Activated CD4-positive, alpha-beta T cell treated with anti-CD3 and anti-CD28 coated beads, Interleukin-10, Interleukin-2, amounts not matched to agents 100 ng/mL and 50 ng/mL, durations not matched to agents 16 hours and 8 hours (primary cell): ENCODE results near the gene KIF11.

ENCODE experiments used
- DNase-seq: peaks from one replicate; pipeline ENCODE4 v3.0.0-alpha.2; 2020

KIF11 gene

DNA sequence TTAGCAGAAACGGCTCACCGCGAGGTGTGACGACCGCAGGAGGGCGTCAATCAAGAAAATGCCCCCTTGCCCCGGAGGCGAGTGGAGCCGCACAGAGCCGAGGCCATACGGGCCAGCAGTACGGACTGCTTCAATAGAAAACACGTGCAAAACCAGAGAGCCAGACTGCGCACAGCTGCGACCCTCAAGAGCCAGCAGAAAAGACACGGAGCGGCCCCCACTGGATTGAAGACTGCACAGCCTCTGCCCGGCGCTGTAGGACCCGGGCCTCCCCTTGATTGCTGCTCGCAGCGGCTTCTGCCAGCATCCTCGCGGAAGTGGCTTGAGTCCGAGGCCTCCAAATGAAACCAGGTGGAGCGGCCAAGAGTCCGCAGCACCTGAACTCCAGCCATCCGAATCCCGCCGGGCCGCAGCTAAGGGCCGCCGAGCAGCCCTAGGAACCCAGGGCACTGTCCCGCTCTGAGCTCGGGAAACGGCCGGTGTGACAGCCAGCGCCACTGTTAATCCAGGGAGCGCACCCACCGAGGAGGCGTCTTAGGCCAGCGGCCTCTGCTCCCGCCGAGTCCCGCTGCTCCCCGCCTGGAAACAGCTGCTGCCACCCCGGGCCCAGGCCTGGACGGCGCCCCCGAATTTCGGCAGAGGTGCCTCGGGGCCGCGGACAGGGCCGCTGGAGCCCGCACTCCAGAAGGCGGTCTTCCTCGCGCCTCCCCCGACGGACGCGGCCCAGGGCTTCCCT lies 96.2 kb downstream of the KIF11 start:
- no peak for DNase-seq

DNA sequence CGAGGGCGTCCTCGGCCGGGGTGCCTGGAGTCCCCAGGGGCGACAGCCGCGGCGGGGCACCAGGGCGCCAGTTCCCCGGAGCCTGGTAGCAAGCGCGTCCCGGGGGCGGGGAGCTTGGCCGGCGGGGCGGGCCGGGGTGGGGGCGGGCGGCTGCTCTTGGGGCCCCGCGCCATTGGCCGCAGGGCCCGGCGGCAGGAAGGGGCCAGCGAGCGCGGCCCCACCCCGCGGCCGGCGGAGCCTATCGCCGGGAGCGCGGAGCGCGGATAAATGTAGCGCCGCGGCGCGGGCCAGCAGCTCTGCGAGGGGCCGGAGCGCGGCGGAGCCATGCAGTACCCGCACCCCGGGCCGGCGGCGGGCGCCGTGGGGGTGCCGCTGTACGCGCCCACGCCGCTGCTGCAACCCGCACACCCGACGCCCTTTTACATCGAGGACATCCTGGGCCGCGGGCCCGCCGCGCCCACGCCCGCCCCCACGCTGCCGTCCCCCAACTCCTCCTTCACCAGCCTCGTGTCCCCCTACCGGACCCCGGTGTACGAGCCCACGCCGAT lies 96.8 kb downstream of the KIF11 start, which contains the start of gene HHEX:
Gene HHEX (plus strand): TSS at position 293 of the 548 bp plus-strand sequence. CDS start 32 bp downstream, at position 325.
- DNase-seq = peak; percentile 33

DNA sequence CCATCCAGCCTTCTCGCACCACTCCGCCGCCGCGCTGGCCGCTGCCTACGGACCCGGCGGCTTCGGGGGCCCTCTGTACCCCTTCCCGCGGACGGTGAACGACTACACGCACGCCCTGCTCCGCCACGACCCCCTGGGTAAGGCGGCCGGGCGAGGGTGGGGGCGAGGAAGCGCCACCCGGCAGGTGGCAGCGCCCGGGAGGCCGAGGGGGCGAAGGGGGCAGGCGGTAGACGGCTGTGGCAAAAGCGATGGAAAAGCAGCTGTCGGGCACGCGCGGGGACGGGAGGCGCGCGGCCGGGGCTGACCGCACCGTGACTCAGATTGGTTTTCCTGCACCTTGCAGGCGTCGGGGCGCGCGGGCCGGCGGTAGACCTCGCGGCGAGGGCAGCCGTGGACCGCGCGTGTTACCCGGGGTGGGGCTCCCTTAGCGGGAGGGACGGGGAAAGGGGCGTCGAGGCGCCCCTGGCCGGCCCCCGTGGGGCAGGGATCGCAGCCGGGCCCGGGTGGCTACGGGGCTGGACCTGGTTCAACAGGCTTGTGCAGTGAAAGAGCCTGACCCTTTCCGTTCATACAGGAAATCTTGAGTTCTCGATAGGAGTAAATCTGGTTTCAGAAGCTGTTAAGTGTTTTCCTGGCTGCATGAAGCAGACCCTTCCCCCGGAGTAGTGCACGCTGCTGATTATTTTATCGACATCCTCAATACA lies 97.4 kb downstream of the KIF11 start:
- peak; percentile 73 for DNase-seq

DNA sequence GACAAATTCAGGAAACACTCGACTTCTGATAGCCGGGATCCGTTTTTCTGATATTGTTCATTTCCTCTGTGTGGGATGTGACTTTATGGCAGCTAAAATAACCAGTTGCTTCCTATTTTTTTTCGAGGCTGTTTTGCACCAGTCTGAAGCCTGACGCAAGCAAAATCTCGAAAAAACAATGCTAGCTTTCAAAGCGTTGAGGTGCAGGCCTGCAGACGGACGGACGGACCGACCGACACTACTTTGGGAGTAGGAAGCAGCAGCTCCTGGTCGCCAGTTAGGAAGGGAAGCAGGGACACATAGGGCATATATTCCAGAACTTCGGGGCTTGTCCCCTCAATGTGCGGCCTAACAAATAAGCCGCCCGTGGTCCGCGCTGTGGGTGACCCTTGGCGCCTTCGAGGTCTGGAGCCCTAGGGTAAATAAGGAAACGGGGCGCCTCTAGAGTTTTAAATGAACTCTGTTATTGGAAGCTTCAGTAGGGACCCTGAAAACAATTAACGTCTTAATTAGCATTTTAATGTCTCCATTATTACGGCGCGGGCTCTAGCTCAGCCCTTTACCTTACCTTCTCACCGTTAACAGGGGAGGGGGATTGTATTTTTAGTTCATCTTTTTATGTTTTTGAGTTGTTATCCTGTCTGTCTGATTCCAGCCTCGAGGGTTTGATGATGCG lies 98.1 kb downstream of the KIF11 start:
- no peak for DNase-seq

DNA sequence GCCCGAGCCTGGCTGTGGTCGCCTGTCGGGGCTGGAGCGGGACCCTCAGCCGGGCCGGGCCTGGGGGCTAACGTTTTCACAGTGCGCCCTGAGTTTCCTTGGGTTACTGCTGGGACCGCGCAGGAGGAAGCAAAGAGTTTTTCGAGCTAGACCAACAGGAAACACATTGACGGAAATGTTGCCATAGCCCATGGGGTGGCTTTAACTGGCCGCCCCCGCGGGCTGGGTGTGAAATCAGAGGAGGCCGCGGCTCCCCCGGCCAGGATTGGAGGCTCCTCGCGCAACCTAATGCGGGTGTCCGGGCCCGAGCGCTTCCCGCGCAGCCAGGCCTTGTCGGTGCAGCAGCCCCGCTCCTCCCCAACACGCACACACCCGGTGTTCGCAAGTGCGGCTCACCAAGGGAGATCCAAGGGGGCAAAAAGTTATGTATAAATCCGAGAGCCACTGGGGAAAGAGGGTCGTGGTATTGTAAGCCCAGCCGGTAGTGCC lies 98.7 kb downstream of the KIF11 start:
- peak; percentile 23 for DNase-seq

DNA sequence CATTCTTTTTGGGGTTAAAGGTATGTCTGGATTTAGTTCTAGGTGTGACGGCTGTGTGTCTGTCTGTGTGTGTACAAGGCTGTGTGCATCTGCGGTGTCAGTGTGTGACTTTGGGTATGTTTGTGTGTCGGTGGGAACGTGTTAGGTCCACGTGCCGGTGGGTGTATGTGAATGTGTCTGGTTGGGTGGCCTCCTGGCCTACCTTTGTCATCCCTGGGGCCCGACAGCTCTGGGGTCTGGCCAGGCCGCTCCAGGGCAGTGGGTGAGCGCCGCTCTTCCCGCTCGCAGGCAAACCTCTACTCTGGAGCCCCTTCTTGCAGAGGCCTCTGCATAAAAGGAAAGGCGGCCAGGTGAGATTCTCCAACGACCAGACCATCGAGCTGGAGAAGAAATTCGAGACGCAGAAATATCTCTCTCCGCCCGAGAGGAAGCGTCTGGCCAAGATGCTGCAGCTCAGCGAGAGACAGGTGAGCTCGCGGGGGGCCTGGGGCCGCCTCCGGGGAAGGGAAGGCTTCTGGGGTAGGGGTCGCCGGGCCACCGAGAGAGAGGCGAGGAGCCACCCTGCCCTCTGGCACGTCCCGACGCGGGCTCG lies 99.2 kb downstream of the KIF11 start:
- no peak for DNase-seq

DNA sequence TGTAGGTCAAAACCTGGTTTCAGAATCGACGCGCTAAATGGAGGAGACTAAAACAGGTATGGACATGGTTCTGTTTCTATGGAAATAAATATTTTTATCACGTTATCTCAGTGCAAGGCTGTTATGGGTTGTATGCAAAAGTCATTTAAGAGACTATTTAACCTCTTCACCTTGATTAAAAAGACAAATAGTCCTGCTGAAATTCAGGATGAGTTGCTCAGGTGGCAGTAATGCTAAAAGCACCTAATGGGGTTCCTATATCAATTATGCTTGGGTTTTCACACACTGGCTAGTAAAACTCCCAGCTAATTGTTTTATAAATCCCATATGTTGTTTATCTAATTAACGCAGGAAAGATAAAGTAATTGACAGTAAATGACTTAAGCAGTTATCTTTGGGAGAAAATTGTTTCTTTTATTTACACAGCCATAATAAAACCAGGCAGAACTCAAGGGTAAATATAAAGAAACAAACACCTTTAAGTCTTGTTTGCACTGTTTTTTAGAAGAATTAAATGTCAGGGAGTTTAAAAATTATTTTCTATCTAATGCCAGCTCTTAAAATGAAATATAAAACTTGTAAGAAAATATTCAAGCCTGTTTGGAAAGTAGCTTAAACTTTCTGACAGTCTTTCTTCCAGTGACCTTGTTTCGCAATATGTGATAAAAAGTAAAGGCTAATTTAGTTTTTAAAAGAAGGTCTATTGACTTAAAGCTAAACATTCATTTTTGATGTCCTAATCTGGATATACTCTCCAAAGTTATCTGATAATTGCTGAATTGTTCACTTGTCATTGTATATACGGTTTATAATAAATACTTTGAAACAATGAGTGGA lies 100.0 kb downstream of the KIF11 start:
- no peak for DNase-seq

DNA sequence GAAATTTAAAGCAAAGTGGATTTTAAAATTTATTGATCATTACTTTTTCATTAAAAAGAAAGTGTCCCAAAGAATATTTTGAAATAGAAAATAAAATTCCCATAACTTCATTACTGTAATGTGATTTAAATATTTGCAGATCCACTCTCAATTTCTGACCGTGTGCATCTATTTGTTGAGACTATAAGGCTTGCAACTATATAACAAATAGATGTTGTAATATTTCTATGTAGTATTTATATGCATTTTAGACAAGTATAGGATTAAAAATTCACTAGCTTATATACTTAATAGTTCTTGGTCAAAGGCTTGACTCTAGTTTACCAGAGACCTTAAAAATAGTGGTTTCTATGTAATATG lies 100.6 kb downstream of the KIF11 start:
- no peak for DNase-seq

DNA sequence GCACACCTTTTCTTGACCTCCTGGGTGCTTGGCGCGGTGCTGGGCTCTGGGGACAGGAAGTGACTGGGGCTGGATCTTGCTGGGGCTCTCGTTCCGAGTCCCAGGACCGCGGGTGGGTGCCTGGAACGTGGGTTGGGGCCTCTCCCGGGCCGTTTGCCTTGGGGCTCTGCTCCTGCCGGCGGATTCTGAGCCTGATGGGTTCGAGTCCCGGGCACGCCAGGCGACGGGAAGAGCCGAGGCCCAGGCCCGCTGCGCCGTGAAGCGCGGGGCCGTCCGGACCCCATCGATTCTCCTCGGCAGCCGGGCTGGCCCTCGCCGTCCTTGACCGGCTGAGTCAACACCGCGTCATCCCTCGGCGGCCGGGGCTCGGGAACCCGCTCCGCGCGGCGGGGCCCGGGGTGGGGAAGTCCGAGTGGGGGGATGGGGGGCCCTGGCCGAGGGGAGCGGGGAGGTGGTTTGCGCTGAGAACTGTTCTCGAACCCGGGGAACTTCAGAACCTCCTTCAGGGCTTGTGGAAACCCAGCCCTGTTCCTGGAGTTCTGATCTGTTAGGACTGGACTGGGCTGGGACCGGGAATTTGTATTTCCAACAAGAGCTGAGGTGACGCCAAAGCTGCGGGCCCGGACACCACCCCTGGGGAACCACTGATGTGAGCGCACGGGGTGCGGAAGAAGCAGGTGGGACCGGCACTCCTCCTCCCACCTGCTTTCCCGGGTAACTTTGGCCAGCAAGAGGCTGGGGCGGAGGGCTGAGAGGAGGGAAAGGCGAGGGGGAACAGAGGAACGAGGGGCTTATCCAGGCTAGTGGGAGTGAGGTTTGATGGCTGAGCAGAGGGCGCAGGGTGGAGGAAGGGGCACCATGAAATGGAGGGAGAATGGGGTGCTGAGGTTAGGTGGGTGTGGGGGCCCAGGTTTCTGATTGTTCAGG lies 103.0 kb downstream of the KIF11 start:
- DNase-seq = no peak

DNA sequence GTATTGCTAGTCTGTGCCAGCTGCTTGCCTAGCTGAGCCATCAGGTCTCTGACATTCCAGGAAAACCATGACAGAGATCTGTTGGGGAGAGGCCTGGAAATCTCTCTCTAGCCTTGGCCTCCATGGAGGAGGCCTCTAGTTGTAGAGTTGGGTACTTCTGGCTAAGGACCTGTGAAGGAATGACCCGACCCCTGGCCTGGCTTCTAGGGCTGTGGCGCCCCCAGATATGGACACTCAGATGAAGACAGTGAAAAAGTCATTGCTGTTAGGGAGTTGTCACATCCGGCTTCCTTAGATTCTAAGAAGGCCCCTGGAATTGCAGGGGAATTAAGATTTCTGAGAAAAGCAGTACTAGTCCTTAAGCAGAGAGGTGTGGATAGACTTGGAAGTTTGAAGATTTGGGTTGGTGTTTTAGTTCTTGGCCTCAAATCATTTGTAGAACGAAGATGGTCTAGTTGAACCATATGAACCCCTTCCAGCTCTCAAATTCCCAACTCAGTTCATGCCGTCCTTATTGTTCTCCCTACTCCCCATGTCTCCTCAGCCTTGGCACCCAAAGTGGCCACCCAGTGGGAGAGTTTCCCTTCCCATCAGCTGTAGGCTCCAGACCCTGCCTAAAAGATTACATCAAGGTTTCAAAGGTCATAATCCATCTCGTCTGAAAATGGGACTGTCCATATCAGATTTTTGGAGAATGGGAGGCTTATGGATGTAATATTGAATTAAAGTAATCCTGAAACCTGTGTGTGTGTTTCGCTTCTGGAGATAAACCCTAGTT lies 103.9 kb downstream of the KIF11 start:
- DNase-seq = no peak

DNA sequence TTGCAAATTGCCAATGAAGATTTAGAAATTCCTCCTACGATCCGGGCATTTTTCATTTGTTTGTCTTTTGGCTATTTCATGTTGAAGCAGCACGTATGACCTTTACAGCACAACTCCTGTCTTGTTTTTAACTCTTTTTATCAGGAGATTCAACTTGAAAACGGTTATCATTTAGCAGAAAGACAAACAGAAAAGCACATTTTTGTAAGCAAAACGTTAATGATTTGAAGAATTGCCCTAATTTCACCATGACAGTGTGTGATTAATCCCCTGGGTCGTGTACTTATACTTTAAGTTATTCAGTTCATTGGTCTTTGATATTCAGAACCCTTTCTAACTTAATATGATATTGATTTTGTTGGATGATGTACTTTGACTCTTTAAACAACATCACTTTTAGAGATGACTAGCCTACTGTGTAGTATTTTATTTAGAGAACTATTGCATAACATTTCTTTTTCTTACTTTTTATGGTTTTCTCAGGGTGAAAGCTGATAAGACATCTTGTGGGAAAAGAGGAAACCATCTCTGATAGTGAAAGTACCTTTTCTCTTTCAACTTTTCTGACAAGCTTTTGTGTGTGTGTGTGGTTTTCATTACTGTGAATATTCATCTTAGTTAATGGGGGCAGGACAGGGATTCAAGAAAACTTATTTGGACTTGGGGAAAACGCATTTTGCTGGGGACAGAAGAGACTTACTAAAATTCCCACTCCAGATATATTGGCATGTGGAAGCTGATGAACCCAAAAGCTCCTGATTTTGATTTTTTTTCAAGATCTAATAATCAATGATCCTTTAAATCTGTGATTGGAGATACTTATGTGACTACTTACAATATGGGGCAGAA lies 105.0 kb downstream of the KIF11 start:
- DNase-seq = peak; percentile 16

DNA sequence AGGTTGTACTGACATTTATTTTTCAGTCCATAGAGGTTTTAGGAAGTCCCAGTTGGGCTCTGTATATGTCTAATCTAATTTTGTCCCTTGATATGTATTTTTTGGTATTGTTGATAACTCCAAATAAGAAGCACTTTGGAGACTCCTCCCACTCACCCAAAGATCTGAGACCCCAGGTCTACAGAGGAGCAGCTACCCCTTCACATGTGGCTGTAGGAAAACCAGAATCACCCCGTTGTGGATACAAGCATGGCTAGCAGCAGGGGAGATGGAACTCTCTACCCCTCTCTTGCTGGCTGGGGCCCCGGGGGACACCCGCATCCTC lies 106.2 kb downstream of the KIF11 start:
- no peak for DNase-seq

DNA sequence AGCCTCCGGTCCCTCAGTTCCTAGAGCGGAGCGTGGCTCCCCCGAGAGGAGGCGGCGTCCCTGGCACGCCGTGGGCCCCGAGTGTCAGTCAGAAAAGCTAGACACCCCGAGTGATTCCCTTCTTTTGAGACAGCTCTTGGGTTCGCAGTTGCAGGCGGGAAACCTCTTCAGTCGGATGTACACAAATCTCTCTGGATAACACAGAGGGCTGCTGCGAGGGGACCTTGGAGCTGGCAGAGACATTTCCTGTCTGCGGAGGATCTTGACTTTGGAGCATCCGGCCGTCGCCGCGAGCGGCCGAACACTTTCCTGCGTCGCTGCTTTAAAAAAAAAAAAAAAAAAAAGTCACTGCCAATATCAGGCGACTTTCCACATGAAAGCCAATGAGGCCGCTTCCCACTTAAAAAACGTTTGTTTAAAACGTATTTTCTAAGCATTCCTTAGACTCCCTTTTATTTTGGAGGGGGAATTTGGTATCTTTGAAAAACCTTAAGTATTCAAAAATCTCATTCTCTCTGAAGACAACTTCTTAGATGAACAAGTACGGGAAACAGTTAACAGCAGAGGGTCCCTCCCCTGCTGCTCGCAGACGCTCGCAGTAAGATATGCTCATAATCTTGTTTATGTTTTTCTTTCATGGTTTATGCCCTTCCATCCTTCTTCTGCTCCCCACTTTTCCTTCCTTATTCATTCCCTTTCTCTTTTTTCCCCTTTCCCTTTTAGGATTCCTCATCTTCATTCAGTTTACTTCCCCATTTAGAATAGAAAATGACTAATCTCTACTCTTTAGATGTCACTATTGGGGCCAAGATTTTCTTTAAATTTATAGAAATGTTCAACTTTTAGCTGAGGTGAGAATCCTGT lies 106.8 kb downstream of the KIF11 start:
- DNase-seq = peak; percentile 38

DNA sequence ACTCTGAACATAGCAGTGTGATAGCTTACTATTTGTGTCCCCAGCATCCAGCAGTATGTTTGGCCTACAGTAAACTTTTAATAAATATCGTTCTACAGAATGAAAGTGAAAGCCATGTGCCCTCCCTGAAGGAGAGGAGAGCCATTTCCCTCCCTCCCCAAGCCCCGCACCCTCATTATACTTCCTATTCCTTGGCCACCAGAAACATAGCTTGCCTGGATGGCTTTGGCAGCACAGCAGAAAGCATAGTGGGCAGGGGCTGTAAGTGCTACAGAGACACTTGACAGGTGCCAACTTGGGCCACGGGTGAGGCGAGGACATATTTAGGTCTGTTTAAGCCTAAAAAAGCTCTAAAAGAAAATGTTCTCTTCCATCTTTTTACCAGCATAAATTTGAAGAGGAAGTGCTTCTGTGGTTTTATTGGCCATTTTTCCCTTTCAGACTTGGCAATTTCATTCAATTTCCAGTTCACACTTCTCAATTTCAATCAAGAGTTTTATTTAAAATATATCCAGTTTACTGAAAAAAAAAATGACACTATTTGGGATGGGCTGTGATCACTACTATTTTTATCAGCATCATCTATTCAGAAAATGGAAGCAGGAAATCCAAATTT lies 109.5 kb downstream of the KIF11 start:
- no peak for DNase-seq
